Ascending aorta (tissue), 2 donors: Measurements from ENCODE around the gene PREX1. TPM values are rescaled to one million over a fixed set of nuclear protein-coding genes. Genes with fewer than 3 reads are reported as not detected.

Source experiments
- DNase-seq, 2 donors: peaks; one replicate each; pipeline ENCODE4 v3.0.0-alpha.2; 2019; ENCODE audit warnings: low spot score in 2 of 2
- H3K27ac ChIP-seq, 2 donors: fragments of 200-600 bp; sonication (generic); one replicate each; pipeline ENCODE4 v1.5.1; 2016 to 2017; ENCODE audit warnings: mild to moderate bottlenecking in 1 of 2
- H3K27me3 ChIP-seq: fragments of 200-600 bp; sonication (generic); one replicate; pipeline ENCODE4 v1.5.1; 2017
- H3K36me3 ChIP-seq, 2 donors: fragments of 200-600 bp; sonication (generic); one replicate each; pipeline ENCODE4 v1.5.1; 2016
- H3K4me1 ChIP-seq, 2 donors: fragments of 200-600 bp; sonication (generic); one replicate each; pipeline ENCODE4 v1.5.1; 2016 to 2017; ENCODE audit warnings: mild to moderate bottlenecking in 1 of 2
- H3K4me3 ChIP-seq, 2 donors: fragments of 200-600 bp; sonication (generic); one replicate each; pipeline ENCODE4 v1.5.1; 2016 to 2017; ENCODE audit warnings: mild to moderate bottlenecking in 1 of 2
- H3K9me3 ChIP-seq, 2 donors: fragments of 200-600 bp; sonication (generic); one replicate each; pipeline ENCODE4 v1.5.1; 2016
- CTCF ChIP-seq, 3 experiments: fragments of 200-600 bp in 2 of 3; fragments of 450-650 bp in 1 of 3; sonication (generic) in 2 of 3; IDR thresholded peaks; one replicate each; pipeline ENCODE4 v1.5.1; 2016 to 2019; ENCODE audit warnings: antibody characterized with exemption in 3 of 3, mild to moderate bottlenecking in 1 of 3, moderate library complexity in 1 of 3
- intact Hi-C: fragments of 100-400 bp; cut with DNase I; formaldehyde crosslinking; loops from one replicate; pipeline ENCODE4 v1.15.1; 2023
- total RNA-seq: library from RNA; depleted of rRNA; stranded (reverse); fragments of >200 nt; gene quantifications from one replicate; pipeline ENCODE4 v1.1.0, GENCODE V29; 2016

Gene PREX1
- total RNA-seq, 1 donor from 2014 or later = 75.4 TPM

- peaks cover 70 to 89% of the 10 kb centered on the region in 2 donors for H3K36me3 ChIP-seq
- intact Hi-C loops = no loop called here
- TF ChIP-seq CTCF (IDR thresholded peaks at IDR 0.05) = no peak
Measured at GRCh38 chr20:48640871-48641270, 186.9 kb downstream of the PREX1 start.

GRCh38 chr20:48639899-48640298 is 187.9 kb downstream of the PREX1 start:
- no peak for TF ChIP-seq CTCF (IDR thresholded peaks at IDR 0.05)
- no peaks in the 10 kb centered on the region for H3K4me1 ChIP-seq
- intact Hi-C loops = no loop called here
- H3K27ac ChIP-seq = no peak overlapping the region
- no peaks in the 10 kb centered on the region for H3K9me3 ChIP-seq
- no peaks in the 10 kb centered on the region for H3K27me3 ChIP-seq
- peaks cover 65 to 86% of the 10 kb centered on the region in 2 donors for H3K36me3 ChIP-seq
- H3K4me3 ChIP-seq = no peak overlapping the region
- DNase-seq = no peak

More at GRCh38 chr20:48640871-48641270, 186.9 kb downstream of the PREX1 start:
- no peaks in the 10 kb centered on the region for H3K9me3 ChIP-seq
- no peak overlapping the region for H3K4me3 ChIP-seq
- no peaks in the 10 kb centered on the region for H3K27me3 ChIP-seq
- no peaks in the 10 kb centered on the region for H3K4me1 ChIP-seq
- DNase-seq = no peak
- no peak overlapping the region for H3K27ac ChIP-seq

- Histone ChIP-seq H3K9me3 (no peaks in the 10 kb centered on the region), H3K36me3 (peaks cover 62 to 83% of the 10 kb centered on the region in 2 donors), H3K27ac (no peak overlapping the region), H3K4me3 (no peak overlapping the region), H3K27me3 (no peaks in the 10 kb centered on the region), H3K4me1 (no peaks in the 10 kb centered on the region)
- DNase-seq = no peak
- no peak for TF ChIP-seq CTCF (IDR thresholded peaks at IDR 0.05)
- intact Hi-C loops = no loop called here
Measured at GRCh38 chr20:48638546-48638945, 189.3 kb downstream of the PREX1 start.

GRCh38 chr20:48637461-48637860 is 190.3 kb downstream of the PREX1 start:
- Histone ChIP-seq H3K9me3 (no peaks in the 10 kb centered on the region), H3K4me3 (no peak overlapping the region), H3K36me3 (peaks cover 64 to 87% of the 10 kb centered on the region in 2 donors), H3K4me1 (no peaks in the 10 kb centered on the region), H3K27ac (no peak overlapping the region), H3K27me3 (no peaks in the 10 kb centered on the region)
- no peak for DNase-seq
- intact Hi-C loops = no loop called here
- TF ChIP-seq CTCF (IDR thresholded peaks at IDR 0.05) = no peak

- H3K9me3 ChIP-seq = no peaks in the 10 kb centered on the region
- H3K4me1 ChIP-seq = no peaks in the 10 kb centered on the region
- TF ChIP-seq CTCF (IDR thresholded peaks at IDR 0.05) = no peak
- no peaks in the 10 kb centered on the region for H3K27me3 ChIP-seq
- intact Hi-C loops = no loop called here
- H3K4me3 ChIP-seq = no peak overlapping the region
- DNase-seq = no peak
- no peak overlapping the region for H3K27ac ChIP-seq
- H3K36me3 ChIP-seq = peaks cover 68 to 89% of the 10 kb centered on the region in 2 donors
Measured at GRCh38 chr20:48636301-48636700, 191.5 kb downstream of the PREX1 start.

- peak; percentile 34 to 67 (median 50) for TF ChIP-seq CTCF (IDR thresholded peaks at IDR 0.05)
- H3K27ac ChIP-seq = no peak overlapping the region
- no peaks in the 10 kb centered on the region for H3K9me3 ChIP-seq
- intact Hi-C loops = no loop called here
- DNase-seq = no peak
- H3K4me1 ChIP-seq = no peaks in the 10 kb centered on the region
- H3K4me3 ChIP-seq = no peak overlapping the region
- peaks cover 70 to 89% of the 10 kb centered on the region in 2 donors for H3K36me3 ChIP-seq
- H3K27me3 ChIP-seq = no peaks in the 10 kb centered on the region
Measured at GRCh38 chr20:48635791-48636267, 192.0 kb downstream of the PREX1 start.
